IMR-90 (cell line): ENCODE data around the gene ABCC4. TPM values are rescaled to one million over a fixed set of nuclear protein-coding genes. Genes with fewer than 3 reads are reported as not detected.

Source experiments
- ATAC-seq: fragments of 200-7000 bp; cut with Tn5 transposase; 2 replicates; pipeline ENCODE4 v1.9.1; 2020; ENCODE audit warnings: low read depth, mild to moderate bottlenecking, moderate library complexity
- BruUV-seq: library from RNA; stranded (reverse); fragments of 400-500 nt; replicated peaks from 2 replicates; lab custom pipeline; 2021; lab: Mats Ljungman, UMichigan
- CTCF ChIA-PET: fragments of 300-600 bp; formaldehyde crosslinking; extraction: SDS; loops from one replicate; lab custom pipeline; 2021; ENCODE audit warnings: antibody characterized with exemption; lab: Yijun Ruan, JAX
- POLR2A ChIA-PET: fragments of 300-600 bp; sonication (Branson Sonifier 250); formaldehyde crosslinking; loops from one replicate; lab custom pipeline; 2022; ENCODE audit warnings: antibody characterized with exemption; ENCODE audit not compliant: unreplicated experiment; lab: Charles Lee
- DNase-seq: peaks from one replicate; pipeline ENCODE4 v3.0.0; 2013
- H2AFZ ChIP-seq: replicated peaks from 2 replicates; pipeline ENCODE3; 2013; ENCODE audit warnings: low read length, mild to moderate bottlenecking; ENCODE audit not compliant: poor library complexity
- H2AK5ac ChIP-seq: 2 replicates; pipeline ENCODE4 v1.6.1; 2013; ENCODE audit warnings: low read depth, low read length, inconsistent platforms
- H2AK9ac ChIP-seq: replicated peaks from 2 replicates; pipeline ENCODE3; 2013; ENCODE audit warnings: mild to moderate bottlenecking, low read depth, low read length, moderate library complexity; ENCODE audit not compliant: poor library complexity
- H2BK120ac ChIP-seq: 2 replicates; pipeline ENCODE4 v1.6.1; 2013; ENCODE audit warnings: low read depth, low read length, inconsistent platforms
- H2BK15ac ChIP-seq: 3 replicates; pipeline ENCODE4 v1.6.1; 2013; ENCODE audit warnings: low read depth, low read length, inconsistent platforms
- H2BK20ac ChIP-seq: 2 replicates; pipeline ENCODE4 v1.6.1; 2013; ENCODE audit warnings: low read depth, mild to moderate bottlenecking, inconsistent platforms, low read length, moderate library complexity
- H2BK5ac ChIP-seq: 2 replicates; pipeline ENCODE4 v1.6.1; 2013; ENCODE audit warnings: mild to moderate bottlenecking, low read depth, low read length, inconsistent platforms; ENCODE audit not compliant: poor library complexity, severe bottlenecking
- H3K14ac ChIP-seq: replicated peaks from 2 replicates; pipeline ENCODE4 v1.6.1; 2013; ENCODE audit warnings: low read depth, low read length, inconsistent platforms
- H3K18ac ChIP-seq: 2 replicates; pipeline ENCODE4 v1.6.1; 2013; ENCODE audit warnings: low read depth, low read length, control low read depth
- H3K23ac ChIP-seq: 2 replicates; pipeline ENCODE4 v1.6.1; 2013; ENCODE audit warnings: low read depth, low read length, inconsistent platforms
- H3K27ac ChIP-seq: 2 replicates; pipeline ENCODE4 v1.5.1; 2013; ENCODE audit warnings: mild to moderate bottlenecking, control low read depth, low read length; ENCODE audit not compliant: insufficient read depth
- H3K27me3 ChIP-seq: 2 replicates; pipeline ENCODE4 v1.6.1; 2013; ENCODE audit warnings: low read length; ENCODE audit not compliant: control insufficient read depth, insufficient read depth
- H3K36me3 ChIP-seq: 2 replicates; pipeline ENCODE4 v1.6.1; 2013; ENCODE audit warnings: low read length, mixed read lengths; ENCODE audit not compliant: control insufficient read depth, insufficient read depth
- H3K4ac ChIP-seq: 2 replicates; pipeline ENCODE4 v1.6.1; 2013; ENCODE audit warnings: low read depth, low read length, inconsistent platforms
- H3K4me1 ChIP-seq: 2 replicates; pipeline ENCODE4 v1.6.1; 2013; ENCODE audit warnings: low read length, mixed read lengths; ENCODE audit not compliant: control insufficient read depth, insufficient read depth
- H3K4me2 ChIP-seq: 2 replicates; pipeline ENCODE4 v1.6.1; 2013; ENCODE audit warnings: low read depth, mild to moderate bottlenecking, control low read depth, low read length, moderate library complexity
- H3K4me3 ChIP-seq: 2 replicates; pipeline ENCODE4 v1.5.1; 2013; ENCODE audit warnings: low read depth, mild to moderate bottlenecking, control low read depth, low read length, moderate library complexity; ENCODE audit not compliant: insufficient read depth
- H3K56ac ChIP-seq: 2 replicates; pipeline ENCODE4 v1.6.1; 2013; ENCODE audit warnings: low read length, inconsistent platforms; ENCODE audit not compliant: insufficient read depth; ENCODE audit errors: extremely low read depth
- H3K79me1 ChIP-seq, 2 experiments: 2 replicates each; pipeline ENCODE4 v1.6.1; 2013; ENCODE audit warnings: low read length in 2 of 2, inconsistent platforms in 1 of 2, low read depth in 1 of 2
- H3K9ac ChIP-seq: 2 replicates; pipeline ENCODE4 v1.6.1; 2013; ENCODE audit warnings: low read depth, low read length, control low read depth
- H3K9me1 ChIP-seq: 2 replicates; pipeline ENCODE4 v1.6.1; 2013; ENCODE audit warnings: low read length, inconsistent platforms; ENCODE audit not compliant: insufficient read depth
- H3K9me3 ChIP-seq: 2 replicates; pipeline ENCODE4 v1.6.1; 2013; ENCODE audit warnings: low read length; ENCODE audit not compliant: control insufficient read depth, insufficient read depth
- H4K20me1 ChIP-seq: 2 replicates; pipeline ENCODE4 v1.6.1; 2013; ENCODE audit warnings: low read length, inconsistent platforms; ENCODE audit not compliant: insufficient read depth
- H4K5ac ChIP-seq: 2 replicates; pipeline ENCODE4 v1.6.1; 2013; ENCODE audit warnings: mild to moderate bottlenecking, low read depth, low read length, control low read depth
- H4K8ac ChIP-seq, 2 experiments: 2 replicates each; pipeline ENCODE4 v1.6.1; 2013; ENCODE audit warnings: low read depth in 2 of 2, low read length in 2 of 2, control low read depth in 1 of 2, inconsistent platforms in 1 of 2
- H4K91ac ChIP-seq: 2 replicates; pipeline ENCODE4 v1.6.1; 2013; ENCODE audit warnings: low read depth, low read length, inconsistent platforms; ENCODE audit not compliant: insufficient read depth
- MXI1 ChIP-seq: IDR thresholded peaks from 2 replicates; pipeline ENCODE4 v1.6.1; 2012; ENCODE audit warnings: low read depth, mild to moderate bottlenecking, low read length, moderate library complexity, borderline replicate concordance
- RFX5 ChIP-seq: IDR thresholded peaks from 2 replicates; pipeline ENCODE4 v1.8.0; 2012; ENCODE audit warnings: low read depth, mild to moderate bottlenecking, low read length, moderate library complexity
- WGBS, 2 experiments: methylation state at CpG; one replicate each; pipeline versions ENCODE4 v1.1.5 to v1.1.7; 2013; ENCODE audit warnings: missing lambda C conversion rate in 2 of 2; ENCODE audit not compliant: insufficient read length in 1 of 2; ENCODE audit errors: extremely low coverage in 2 of 2; 5-methylcytosine and 5-hydroxymethylcytosine counted together
- dilution Hi-C: fragments of 300-500 bp; cut with HindIII; formaldehyde crosslinking; loops from one replicate; pipeline ENCODE4 v1.14.3; 2018; ENCODE audit warnings: low sequenced_read_pairs; ENCODE audit not compliant: unreplicated experiment
- in situ Hi-C: fragments of 300-500 bp; cut with MboI; formaldehyde crosslinking; loops from 3 replicates; pipeline ENCODE4 v1.14.3; 2019; ENCODE audit warnings: low sequenced_read_pairs, inconsistent platforms, mixed read lengths
- intact Hi-C: fragments of 100-400 bp; cut with micrococcal nuclease; formaldehyde crosslinking; loops from 2 replicates; pipeline ENCODE4 v1.10.0; 2022
- polyA plus RNA-seq, 3 experiments: library from polyadenylated mRNA; depleted of rRNA; stranded (reverse); fragments of >200 nt; gene quantifications; 2 replicates each; pipeline ENCODE4 v1.2.3, GENCODE V29; 2012; ENCODE audit warnings: low replicate concordance in 1 of 3
- total RNA-seq: library from RNA; depleted of rRNA; stranded (reverse); fragments of >200 nt; gene quantifications from 2 replicates; pipeline ENCODE4 v1.2.3, GENCODE V29; 2012

Gene ABCC4
- total and polyA plus RNA-seq, 2 of the 4 experiments (the other 2 are of a cell fraction), result 16.6 to 41.4 TPM

GRCh38 chr13:95323930-95324662, 22.8 kb upstream of the ABCC4 start:
- no peaks in the 10 kb centered on the region; the same call in 1 of the 2 replicates for H3K27me3 ChIP-seq
- POLR2A ChIA-PET, result no interaction called here

More at GRCh38 chr13:95323930-95324662, 22.8 kb upstream of the ABCC4 start:
- no peaks in the 10 kb centered on the region for H3K9me3 ChIP-seq
- H4K91ac ChIP-seq, result no peak overlapping the region
- no peak overlapping the region for H3K4me3 ChIP-seq
- in situ Hi-C loops, result no loop called here
- H3K56ac ChIP-seq, result no peak overlapping the region
- H3K27ac ChIP-seq, result no peak overlapping the region
- no CpG with 5 or more reads among the region's 16 CpGs for WGBS, 2 experiments
- no peaks in the 10 kb centered on the region for H4K20me1 ChIP-seq
- H2AFZ ChIP-seq, result no peak overlapping the region
- H3K14ac ChIP-seq, result no peak overlapping the region
- no peak overlapping the region; the same call in 1 of the 2 replicates for H2AK5ac ChIP-seq
- intact Hi-C loops, result no loop called here
- no peak overlapping the region for H2AK9ac ChIP-seq
- dilution Hi-C loops, result no loop called here
- no TSS peak for BruUV-seq
- no peak overlapping the region for H2BK120ac ChIP-seq
- H2BK5ac ChIP-seq, result no peak overlapping the region
- no peak for DNase-seq
- no peaks in the 10 kb centered on the region for H3K36me3 ChIP-seq
- ATAC-seq, result no peak
- no peak overlapping the region for H3K4me2 ChIP-seq
- no peak overlapping the region for H3K4ac ChIP-seq
- H4K8ac ChIP-seq, result no peak overlapping the region
- H2BK20ac ChIP-seq, result no peak overlapping the region
- H3K79me1 ChIP-seq, result no peaks in the 10 kb centered on the region
- H3K9ac ChIP-seq, result no peak overlapping the region
- no peak overlapping the region for H2BK15ac ChIP-seq
- no peak overlapping the region for H3K23ac ChIP-seq
- no peak overlapping the region for H4K5ac ChIP-seq
- H3K9me1 ChIP-seq, result no peaks in the 10 kb centered on the region
- CTCF ChIA-PET, result no interaction called here
- H3K4me1 ChIP-seq, result no peaks in the 10 kb centered on the region
- no peak overlapping the region for H3K18ac ChIP-seq
- TF ChIP-seq MXI1, result no peak
- no peak for TF ChIP-seq RFX5
